Thyroid gland (tissue), 4 donors: ENCODE results near the gene PSENEN.

Experiments used
- POLR2A ChIP-seq, 2 donors: fragments of 450-650 bp; IDR thresholded peaks; one replicate each; pipeline ENCODE4 v1.6.1; 2017; ENCODE audit warnings: antibody characterized with exemption in 2 of 2, mild to moderate bottlenecking in 2 of 2, moderate library complexity in 1 of 2
- TF ChIP-seq, protein P1 (sequence below), 6 experiments: fragments of 200-600 bp in 3 of 6; fragments of 450-650 bp in 3 of 6; sonication (generic) in 3 of 6; IDR thresholded peaks; one replicate each; pipeline ENCODE4 v1.5.1; 2016 to 2019; ENCODE audit warnings: antibody characterized with exemption in 6 of 6, mild to moderate bottlenecking in 2 of 6, inconsistent platforms in 1 of 6, moderate library complexity in 1 of 6

DNA sequence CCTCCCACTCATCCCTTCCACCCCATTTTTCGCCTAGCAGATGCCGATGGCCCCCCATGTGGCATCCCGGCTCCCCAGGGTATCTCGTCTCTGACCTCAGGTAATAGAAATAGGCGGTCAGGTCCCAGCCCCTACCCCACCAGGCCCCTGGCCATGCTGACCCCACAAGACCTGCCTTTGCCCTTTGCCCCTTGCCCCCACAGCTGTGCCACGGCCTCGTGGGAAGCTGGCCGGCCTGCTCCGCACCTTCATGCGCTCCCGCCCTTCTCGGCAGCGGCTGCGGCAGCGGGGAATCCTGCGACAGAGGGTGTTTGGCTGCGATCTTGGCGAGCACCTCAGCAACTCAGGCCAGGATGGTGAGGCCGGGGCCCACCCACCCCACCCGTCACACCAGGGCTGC, 35.3 kb downstream of the PSENEN start:
- TF ChIP-seq POLR2A (IDR thresholded peaks at IDR 0.05) = no peak
- TF ChIP-seq, protein P1, sequence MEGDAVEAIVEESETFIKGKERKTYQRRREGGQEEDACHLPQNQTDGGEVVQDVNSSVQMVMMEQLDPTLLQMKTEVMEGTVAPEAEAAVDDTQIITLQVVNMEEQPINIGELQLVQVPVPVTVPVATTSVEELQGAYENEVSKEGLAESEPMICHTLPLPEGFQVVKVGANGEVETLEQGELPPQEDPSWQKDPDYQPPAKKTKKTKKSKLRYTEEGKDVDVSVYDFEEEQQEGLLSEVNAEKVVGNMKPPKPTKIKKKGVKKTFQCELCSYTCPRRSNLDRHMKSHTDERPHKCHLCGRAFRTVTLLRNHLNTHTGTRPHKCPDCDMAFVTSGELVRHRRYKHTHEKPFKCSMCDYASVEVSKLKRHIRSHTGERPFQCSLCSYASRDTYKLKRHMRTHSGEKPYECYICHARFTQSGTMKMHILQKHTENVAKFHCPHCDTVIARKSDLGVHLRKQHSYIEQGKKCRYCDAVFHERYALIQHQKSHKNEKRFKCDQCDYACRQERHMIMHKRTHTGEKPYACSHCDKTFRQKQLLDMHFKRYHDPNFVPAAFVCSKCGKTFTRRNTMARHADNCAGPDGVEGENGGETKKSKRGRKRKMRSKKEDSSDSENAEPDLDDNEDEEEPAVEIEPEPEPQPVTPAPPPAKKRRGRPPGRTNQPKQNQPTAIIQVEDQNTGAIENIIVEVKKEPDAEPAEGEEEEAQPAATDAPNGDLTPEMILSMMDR (IDR thresholded peaks at IDR 0.05) = no peak
